OCI-LY1 (cell line): Measurements from ENCODE around the gene KCNH1.

Experiments used
- H2AFZ ChIP-seq: fragments of 200-600 bp; sonication (generic), shearing (Covaris generic); 2 replicates; pipeline ENCODE4 v1.6.0; 2014; ENCODE audit warnings: antibody characterized with exemption, mild to moderate bottlenecking, low read length
- H3F3A ChIP-seq: fragments of 200-600 bp; sonication (generic), shearing (Covaris generic); 2 replicates; pipeline ENCODE4 v1.6.0; 2014; ENCODE audit warnings: mild to moderate bottlenecking, antibody characterized with exemption, low read length, moderate library complexity; ENCODE audit not compliant: insufficient read depth
- H3K27ac ChIP-seq: fragments of 200-600 bp; sonication (generic); 2 replicates; pipeline ENCODE4 v1.5.1; 2014; ENCODE audit warnings: low read length, mixed run types, mild to moderate bottlenecking, low read depth; ENCODE audit not compliant: poor library complexity, severe bottlenecking
- H3K27me3 ChIP-seq: fragments of 200-600 bp; sonication (generic); 2 replicates; pipeline ENCODE4 v1.6.0; 2014; ENCODE audit warnings: antibody characterized with exemption, mild to moderate bottlenecking, low read length, moderate library complexity; ENCODE audit not compliant: insufficient read depth
- H3K36me3 ChIP-seq: fragments of 200-600 bp; sonication (generic); 2 replicates; pipeline ENCODE4 v1.6.1; 2014; ENCODE audit warnings: mild to moderate bottlenecking, antibody characterized with exemption, low read length, moderate library complexity, mixed read lengths; ENCODE audit not compliant: insufficient read depth
- H3K4me1 ChIP-seq: fragments of 200-600 bp; sonication (generic); 2 replicates; pipeline ENCODE4 v1.5.1; 2014; ENCODE audit warnings: mild to moderate bottlenecking, low read length, moderate library complexity; ENCODE audit not compliant: insufficient read depth, severe bottlenecking
- H3K4me2 ChIP-seq: fragments of 200-600 bp; sonication (generic), shearing (Covaris generic); 2 replicates; pipeline ENCODE4 v1.6.1; 2014; ENCODE audit warnings: low read length
- H3K4me3 ChIP-seq: fragments of 200-600 bp; sonication (generic); 2 replicates; pipeline ENCODE4 v1.5.1; 2014; ENCODE audit warnings: low read length, low read depth, mild to moderate bottlenecking, mixed read lengths; ENCODE audit not compliant: poor library complexity, severe bottlenecking
- H3K79me2 ChIP-seq: fragments of 200-600 bp; shearing (Covaris generic); 2 replicates; pipeline ENCODE4 v1.6.1; 2016; ENCODE audit warnings: mixed run types, low read length, mixed read lengths; ENCODE audit not compliant: insufficient read depth
- H3K9ac ChIP-seq: fragments of 200-600 bp; sonication (generic), shearing (Covaris generic); 2 replicates; pipeline ENCODE4 v1.6.1; 2014; ENCODE audit warnings: mild to moderate bottlenecking, low read length, mixed read lengths
- H3K9me2 ChIP-seq: fragments of 200-600 bp; sonication (generic), shearing (Covaris generic); 2 replicates; pipeline ENCODE4 v1.6.1; 2014; ENCODE audit warnings: low read depth, mild to moderate bottlenecking, low read length, mixed read lengths
- H3K9me3 ChIP-seq: fragments of 200-600 bp; shearing (Covaris generic); 2 replicates; pipeline ENCODE4 v1.6.1; 2014; ENCODE audit warnings: low read length, mixed read lengths
- H4K20me1 ChIP-seq: fragments of 200-600 bp; sonication (generic), shearing (Covaris generic); 2 replicates; pipeline ENCODE4 v1.6.0; 2016; ENCODE audit warnings: mild to moderate bottlenecking, low read length; ENCODE audit not compliant: insufficient read depth
- EZH2 ChIP-seq: fragments of 200-600 bp; sonication (generic), shearing (Covaris generic); IDR thresholded peaks from 2 replicates; pipeline ENCODE4 v1.8.0; 2017; ENCODE audit warnings: borderline replicate concordance, mixed run types, mild to moderate bottlenecking, antibody characterized with exemption, low read length, moderate library complexity, mixed read lengths
- TF ChIP-seq, protein P1 (sequence below): fragments of 200-600 bp; sonication (generic), shearing (Covaris generic); IDR thresholded peaks from 2 replicates; pipeline ENCODE4 v1.5.1; 2017; ENCODE audit warnings: mild to moderate bottlenecking, antibody characterized with exemption, low read length, moderate library complexity, mixed read lengths

KCNH1 gene

DNA sequence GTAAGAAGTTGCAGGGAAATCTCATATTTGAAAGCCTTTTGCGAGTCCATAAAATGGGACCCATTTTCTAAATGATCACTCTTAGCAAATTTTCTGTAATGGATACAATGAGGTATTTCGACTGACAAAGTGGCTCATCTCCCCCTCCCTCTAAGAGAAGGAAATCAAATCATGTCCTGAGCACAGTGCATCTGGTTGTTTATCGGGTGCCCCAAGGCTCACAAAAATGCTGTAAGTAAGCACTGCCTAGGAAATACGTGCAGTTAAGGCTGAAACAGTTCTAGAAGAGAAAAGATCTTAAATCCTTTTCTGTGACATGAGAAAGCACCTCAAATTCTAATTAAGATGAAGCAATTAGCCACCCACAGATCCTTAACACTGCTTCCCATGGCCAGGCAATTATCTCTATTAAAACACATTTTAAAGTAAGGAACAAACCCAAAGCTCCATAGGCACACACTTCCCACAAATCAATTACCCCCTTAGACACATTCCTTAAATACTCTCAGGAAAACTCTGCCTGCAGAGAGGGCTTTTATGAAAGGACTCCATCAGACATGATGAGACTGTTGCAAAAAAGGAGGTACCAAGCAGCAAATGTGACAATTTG is 216.3 kb downstream of the KCNH1 start:
- no peaks in the 10 kb centered on the region for H3F3A ChIP-seq
- H3K27ac ChIP-seq, result no peak overlapping the region
- no peak for TF ChIP-seq EZH2
- TF ChIP-seq, protein P1, sequence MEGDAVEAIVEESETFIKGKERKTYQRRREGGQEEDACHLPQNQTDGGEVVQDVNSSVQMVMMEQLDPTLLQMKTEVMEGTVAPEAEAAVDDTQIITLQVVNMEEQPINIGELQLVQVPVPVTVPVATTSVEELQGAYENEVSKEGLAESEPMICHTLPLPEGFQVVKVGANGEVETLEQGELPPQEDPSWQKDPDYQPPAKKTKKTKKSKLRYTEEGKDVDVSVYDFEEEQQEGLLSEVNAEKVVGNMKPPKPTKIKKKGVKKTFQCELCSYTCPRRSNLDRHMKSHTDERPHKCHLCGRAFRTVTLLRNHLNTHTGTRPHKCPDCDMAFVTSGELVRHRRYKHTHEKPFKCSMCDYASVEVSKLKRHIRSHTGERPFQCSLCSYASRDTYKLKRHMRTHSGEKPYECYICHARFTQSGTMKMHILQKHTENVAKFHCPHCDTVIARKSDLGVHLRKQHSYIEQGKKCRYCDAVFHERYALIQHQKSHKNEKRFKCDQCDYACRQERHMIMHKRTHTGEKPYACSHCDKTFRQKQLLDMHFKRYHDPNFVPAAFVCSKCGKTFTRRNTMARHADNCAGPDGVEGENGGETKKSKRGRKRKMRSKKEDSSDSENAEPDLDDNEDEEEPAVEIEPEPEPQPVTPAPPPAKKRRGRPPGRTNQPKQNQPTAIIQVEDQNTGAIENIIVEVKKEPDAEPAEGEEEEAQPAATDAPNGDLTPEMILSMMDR, result no peak
- H3K27me3 ChIP-seq, result no peaks in the 10 kb centered on the region
- H3K9me3 ChIP-seq, result no peaks in the 10 kb centered on the region
- H4K20me1 ChIP-seq, result no peaks in the 10 kb centered on the region
- no peak overlapping the region for H3K4me2 ChIP-seq
- H3K4me3 ChIP-seq, result no peak overlapping the region
- no peaks in the 10 kb centered on the region for H3K36me3 ChIP-seq
- H2AFZ ChIP-seq, result no peak overlapping the region
- H3K9me2 ChIP-seq, result no peaks in the 10 kb centered on the region
- H3K4me1 ChIP-seq, result no peaks in the 10 kb centered on the region
- no peak overlapping the region for H3K9ac ChIP-seq
- H3K79me2 ChIP-seq, result no peaks in the 10 kb centered on the region

DNA sequence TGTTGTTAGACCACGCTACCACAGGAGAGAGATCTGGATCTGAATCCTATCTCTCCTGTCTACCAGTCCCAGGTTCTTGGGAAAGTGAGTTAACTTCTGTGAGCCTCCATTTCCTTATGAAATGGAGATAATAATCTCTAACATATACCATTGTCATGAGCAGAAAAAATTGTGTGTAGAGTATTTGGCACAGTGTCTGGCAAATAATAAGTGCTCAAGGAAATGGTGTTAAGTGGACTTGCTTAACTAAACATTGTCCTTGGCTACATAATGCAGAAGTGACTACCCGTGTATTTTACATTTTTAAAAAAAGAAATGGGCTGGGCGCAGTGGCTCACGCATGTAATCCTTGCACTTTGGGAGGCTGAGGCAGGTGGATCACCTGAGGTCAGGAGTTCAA is 217.4 kb downstream of the KCNH1 start:
- Histone ChIP-seq H3K27ac (no peak overlapping the region), H3K27me3 (no peaks in the 10 kb centered on the region), H3K9me3 (no peaks in the 10 kb centered on the region), H3K4me2 (no peak overlapping the region), H3K9me2 (no peaks in the 10 kb centered on the region), H3K4me3 (no peak overlapping the region), H3K4me1 (no peaks in the 10 kb centered on the region), H4K20me1 (no peaks in the 10 kb centered on the region), H3K9ac (no peak overlapping the region), H3K36me3 (no peaks in the 10 kb centered on the region), H3K79me2 (no peaks in the 10 kb centered on the region), H2AFZ (no peak overlapping the region), H3F3A (no peaks in the 10 kb centered on the region)
- TF ChIP-seq, protein P1, result no peak
- TF ChIP-seq EZH2, result no peak

DNA sequence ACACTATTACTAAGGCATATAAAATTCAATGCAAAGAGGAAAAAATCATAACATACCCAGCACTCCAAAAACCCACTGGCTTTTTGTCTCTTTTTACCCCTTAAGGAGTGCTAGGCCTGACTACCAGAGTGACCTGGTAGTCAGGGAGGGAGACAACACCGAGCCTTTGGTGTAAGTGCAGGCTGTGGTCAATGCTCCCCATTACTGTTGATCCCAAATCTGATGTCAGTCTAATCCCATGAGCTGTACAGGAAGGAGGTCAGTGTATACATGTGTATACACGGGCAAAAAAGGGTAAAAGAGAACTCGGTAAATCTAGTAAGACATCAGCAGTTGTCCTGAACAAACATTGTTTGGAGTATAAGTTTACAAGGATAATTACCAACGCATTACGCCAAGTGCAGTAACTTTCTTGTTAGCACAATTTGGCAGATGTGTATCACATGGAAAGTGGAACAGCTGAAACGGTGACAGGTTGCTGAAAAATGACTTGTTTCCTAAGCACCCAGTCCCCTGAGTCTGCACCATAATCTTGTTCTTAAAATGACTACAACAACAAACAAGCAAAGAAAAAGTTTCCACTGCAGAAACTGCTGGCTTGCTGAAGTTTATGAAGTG is 217.9 kb downstream of the KCNH1 start:
- H2AFZ ChIP-seq, result no peak overlapping the region
- no peaks in the 10 kb centered on the region for H3K79me2 ChIP-seq
- H4K20me1 ChIP-seq, result no peaks in the 10 kb centered on the region
- no peaks in the 10 kb centered on the region for H3K27me3 ChIP-seq
- H3K9me3 ChIP-seq, result no peaks in the 10 kb centered on the region
- no peaks in the 10 kb centered on the region for H3K4me1 ChIP-seq
- H3K4me2 ChIP-seq, result no peak overlapping the region
- no peak overlapping the region for H3K27ac ChIP-seq
- no peaks in the 10 kb centered on the region for H3F3A ChIP-seq
- TF ChIP-seq, protein P1, result no peak
- no peak for TF ChIP-seq EZH2
- H3K4me3 ChIP-seq, result no peak overlapping the region
- no peak overlapping the region for H3K9ac ChIP-seq
- no peaks in the 10 kb centered on the region for H3K36me3 ChIP-seq
- no peaks in the 10 kb centered on the region for H3K9me2 ChIP-seq
